HG02885 (cell line): Measurements from ENCODE around the gene MAST4.

Experiments used
- ATAC-seq: cut with Tn5 transposase; IDR thresholded peaks from one replicate; pipeline ENCODE4 v1.9.1; 2021; ENCODE audit warnings: mild to moderate bottlenecking; ENCODE audit not compliant: unreplicated experiment, poor library complexity

The MAST4 gene

DNA sequence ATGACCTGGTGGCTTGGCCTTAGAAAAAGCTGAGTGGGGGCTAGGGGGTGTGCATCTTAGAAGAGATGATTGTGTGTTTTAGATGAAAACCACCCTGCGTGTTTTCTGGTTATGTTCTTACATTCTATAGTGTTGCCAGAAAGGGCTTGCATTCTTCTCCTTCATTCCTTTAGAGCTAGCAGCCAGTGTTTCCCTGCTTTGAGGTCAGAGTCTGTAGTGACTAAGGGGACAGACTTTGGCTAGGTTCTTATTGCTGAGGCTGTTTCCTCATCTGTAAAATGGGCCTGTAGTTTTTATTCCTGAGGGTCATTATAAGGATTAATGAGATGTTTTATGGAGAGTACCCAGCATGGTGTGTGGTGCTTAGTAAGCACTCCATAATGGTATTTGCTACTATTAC, 6.4 kb downstream of the MAST4 start:
- no peak for ATAC-seq

DNA sequence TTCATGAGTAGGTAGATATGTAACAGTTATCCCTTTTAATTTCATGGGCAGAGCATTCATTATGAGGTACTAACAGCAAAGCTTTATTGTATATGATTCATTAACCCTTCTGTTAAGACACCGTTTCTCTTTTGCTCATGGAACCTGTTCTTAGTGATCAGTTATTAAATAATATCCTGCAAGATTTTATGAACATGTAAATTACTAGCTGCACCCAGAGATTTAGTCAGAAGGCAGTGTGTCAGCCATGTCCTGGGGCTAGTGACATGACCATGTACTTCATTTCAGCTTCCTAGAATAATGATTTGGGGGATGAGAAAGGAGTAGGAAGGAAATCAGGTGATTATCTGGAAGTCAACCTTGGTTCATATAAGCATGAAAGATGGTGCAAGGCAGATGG, 7.0 kb downstream of the MAST4 start:
- no peak for ATAC-seq

DNA sequence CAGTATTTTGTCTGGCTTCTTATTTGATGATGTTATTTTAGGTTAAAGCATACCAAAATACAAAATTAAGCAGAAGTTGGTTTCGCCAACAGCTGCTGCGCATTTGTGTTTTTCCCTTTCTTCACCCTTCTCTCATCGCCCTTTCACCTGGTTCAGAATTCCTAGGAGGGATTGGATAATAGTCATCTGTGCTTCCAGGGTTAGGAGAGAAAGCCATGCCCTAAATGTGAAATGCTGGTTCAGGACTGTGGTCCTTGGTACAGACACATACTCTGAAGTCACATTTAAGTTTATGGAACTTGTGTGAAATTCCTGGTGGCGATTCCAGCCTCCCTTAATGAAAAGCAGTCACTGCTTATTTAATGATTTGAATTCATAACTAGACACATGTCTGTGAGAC, 7.7 kb downstream of the MAST4 start:
- no peak for ATAC-seq

DNA sequence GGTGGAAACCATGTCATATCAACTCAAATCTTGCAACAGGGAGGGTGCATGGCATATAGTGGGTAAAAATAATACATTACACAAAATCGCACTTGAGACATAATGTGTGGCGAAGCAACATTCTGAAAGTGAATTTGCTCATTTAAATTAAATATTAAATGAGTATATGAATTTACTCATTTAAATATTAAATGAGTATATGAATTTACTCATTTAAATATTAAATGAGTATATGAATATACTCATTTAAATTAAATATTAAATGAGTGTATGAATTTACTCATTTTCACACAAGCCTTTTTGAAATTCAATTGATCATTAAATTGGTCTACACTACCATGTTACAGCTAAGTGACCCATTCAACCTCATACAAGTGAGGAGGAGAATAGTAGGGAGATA, 10.5 kb downstream of the MAST4 start:
- no peak for ATAC-seq

DNA sequence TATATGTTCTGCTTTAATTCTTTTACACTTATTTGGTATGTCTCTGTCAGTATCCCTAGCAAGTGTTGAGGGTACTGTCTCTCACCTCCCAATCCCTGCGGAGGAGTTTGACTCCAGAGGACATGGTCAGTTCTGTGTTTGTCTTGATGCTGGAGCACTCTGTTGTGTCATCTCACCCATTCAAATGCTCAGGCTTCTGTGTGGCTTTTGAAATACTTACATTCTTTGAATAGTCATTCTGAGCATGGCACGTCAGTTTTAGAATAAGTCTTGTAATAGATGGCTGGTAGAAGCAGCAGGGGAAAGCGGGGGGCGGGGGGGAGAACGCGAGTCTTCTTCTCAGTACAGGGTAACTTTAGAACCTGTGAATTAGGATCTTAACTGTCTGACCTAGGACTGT, 12.3 kb downstream of the MAST4 start:
- no peak for ATAC-seq

DNA sequence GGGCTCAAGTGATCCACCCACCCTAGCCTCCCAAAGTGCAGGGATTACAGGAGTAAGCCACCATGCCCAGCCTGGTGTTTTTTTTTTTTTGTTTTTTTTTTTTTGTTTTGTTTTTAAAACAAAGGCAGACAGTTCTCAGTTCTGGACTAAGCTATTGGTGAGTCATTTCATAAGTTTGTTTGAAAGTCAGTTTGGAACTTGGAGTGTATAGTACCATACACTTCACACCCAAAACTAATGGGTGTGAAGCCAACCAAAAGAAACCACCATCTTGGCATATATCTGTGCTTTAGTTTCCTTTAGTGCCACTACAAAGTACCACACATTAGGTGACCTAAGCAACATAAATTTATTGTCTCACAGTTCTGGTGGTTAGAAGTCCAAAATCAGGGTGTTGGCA, 13.4 kb downstream of the MAST4 start:
- no peak for ATAC-seq

DNA sequence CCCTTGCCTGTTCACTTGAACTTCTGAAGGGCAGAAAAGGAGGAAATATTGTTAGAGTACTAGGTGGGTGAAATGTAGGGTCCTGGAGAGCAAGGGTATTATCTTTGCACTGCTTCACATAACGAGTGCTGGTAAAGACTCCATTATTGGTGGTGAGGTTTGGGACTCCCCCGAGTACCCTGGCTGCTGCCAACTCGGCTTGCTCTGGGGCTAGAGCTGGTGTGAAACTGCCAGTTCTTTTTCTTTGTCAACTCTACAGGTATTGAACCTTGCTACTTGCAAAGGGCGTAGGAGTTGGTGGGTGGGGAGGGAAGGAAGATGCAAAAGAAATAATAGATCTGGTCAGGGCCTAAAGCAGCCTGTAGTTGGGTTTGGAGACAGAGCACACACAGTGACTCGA, 16.0 kb downstream of the MAST4 start:
- ATAC-seq, result peak; percentile 61

DNA sequence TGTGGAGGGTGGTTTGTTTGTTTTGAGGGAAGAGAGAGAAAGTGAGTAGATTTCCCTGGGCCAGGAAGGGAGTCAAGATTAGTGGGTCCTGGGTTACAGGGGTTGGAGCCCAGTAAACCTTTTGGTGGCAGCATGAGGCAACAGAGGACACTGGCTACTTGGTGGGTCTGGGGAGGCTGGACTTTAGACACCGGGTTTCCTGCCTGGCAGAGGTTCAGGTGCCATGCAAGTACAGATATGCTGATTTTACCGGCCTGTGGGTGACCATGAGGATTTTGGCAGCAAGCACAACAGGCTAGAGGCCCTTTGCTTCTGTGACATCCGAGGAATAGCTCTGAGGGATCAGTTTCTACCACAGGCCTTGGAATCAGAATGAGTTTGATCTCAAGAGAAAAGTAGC, 18.9 kb downstream of the MAST4 start:
- no peak for ATAC-seq

DNA sequence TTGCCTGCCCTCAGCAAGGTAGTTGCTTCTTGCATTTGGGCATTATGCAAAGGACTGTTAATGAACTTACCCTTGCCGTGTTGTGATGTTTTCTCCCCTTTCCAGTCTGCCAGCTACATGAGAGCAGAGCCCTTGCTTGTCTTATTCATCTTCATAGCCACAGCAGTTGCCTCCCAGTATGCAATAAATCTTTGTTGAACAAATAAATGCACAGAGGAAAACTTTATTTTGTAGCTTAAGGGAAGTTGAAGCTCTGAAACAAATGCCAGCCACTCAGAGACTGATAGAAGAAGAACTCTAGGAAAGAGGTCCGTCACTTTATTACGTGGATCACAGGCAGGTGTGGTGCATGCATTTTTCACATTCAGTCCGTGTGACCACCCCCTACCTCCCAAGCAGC, 19.7 kb downstream of the MAST4 start:
- no peak for ATAC-seq

DNA sequence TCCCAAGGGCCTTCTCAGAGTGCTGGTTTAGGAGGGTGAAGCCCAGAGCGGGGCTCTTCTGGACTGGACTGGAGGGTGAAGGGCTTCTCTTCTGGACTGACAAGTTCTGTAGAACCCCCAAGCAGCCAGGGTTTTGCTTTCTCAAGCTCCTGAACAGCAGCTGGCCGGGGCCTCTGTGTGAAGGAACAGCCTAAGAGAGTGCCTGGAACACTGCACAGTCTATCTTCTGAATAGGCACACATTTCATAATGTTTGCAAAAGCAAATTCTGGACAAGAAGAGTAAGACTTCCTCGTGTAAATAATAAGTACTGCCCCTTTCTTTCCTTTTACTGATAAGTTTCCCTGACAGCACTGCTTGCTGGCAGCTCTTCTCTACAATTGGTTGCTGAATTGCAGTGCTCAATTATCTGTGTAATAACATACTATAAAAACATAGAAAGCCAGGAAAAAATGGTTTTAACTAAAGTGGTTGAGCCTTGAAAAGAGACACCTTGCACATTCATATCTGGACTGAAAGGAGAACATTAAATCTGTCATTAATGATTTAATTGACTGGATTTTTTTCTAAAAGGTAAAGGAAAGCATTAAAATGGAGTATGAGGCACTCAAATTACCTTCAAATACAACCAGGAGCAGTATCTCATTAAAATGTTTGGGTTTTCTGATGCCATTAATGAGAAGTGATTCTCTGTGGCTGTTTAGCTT, 20.5 kb downstream of the MAST4 start:
- no peak for ATAC-seq

DNA sequence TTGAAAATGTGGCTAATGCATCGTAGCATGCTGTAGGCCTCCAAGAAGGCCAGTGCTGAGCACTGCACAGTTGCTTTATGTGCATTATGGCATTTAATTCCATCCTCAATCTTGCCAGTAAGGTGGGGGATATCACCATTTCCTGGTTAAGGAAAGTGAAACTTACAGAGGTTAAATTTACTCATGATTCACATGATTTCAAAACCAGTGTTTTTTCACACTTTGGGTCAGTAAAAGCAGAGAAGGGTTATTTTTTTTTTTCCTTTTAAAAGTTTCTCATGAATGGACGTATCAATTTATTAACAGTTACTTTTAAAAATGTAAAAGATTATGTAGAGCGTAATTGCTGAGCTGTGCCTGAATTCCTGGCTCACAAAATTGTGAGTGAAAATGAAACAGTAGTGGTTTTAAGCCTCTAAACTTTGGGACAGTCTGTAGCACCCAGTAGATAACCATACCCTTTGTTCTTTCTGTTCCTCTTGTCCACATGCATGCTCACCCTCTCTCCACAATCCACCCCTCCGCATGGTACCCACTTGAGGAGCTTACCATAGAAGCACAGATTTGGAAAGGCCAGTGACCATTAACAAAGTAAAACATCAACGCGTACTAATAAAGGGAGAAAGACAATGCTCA, 21.2 kb downstream of the MAST4 start:
- ATAC-seq, result peak; percentile 67

DNA sequence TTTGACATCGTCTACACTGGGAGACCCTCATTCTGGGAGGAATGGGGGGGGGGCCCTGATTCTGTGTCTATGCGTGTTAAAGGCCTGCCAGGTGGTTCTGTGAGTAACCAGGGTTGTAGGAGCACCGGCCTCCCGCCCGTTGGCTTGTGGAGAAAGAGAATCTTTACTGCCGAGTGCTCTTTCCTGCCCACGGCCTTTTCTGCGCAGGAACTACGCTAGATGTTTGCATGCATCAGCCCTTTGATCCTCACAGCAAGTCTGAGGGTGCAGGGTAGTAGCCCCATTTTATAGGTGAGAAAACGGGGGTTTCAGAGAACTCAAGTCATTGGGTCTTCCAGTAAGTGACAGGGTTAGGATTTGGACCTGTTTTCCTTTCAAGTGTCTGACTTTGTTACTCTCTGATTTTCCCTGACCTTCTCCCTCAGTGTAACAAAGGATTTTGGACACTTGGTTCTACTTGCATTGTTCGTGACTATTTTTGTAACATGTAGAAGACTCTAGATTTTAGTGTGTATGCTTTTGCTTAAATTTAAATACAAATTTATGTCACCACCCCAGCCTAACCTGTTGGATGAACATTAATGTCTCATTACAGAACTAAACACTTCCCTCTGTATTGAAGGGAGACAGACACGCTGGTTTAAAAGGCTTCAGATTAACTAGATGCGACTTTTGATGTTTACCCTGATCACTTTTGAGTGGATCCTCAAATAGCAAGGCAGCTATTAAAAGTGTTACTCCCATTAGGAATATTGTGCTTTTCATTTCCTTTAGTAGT, 22.0 kb downstream of the MAST4 start:
- ATAC-seq, result peak; percentile 73

DNA sequence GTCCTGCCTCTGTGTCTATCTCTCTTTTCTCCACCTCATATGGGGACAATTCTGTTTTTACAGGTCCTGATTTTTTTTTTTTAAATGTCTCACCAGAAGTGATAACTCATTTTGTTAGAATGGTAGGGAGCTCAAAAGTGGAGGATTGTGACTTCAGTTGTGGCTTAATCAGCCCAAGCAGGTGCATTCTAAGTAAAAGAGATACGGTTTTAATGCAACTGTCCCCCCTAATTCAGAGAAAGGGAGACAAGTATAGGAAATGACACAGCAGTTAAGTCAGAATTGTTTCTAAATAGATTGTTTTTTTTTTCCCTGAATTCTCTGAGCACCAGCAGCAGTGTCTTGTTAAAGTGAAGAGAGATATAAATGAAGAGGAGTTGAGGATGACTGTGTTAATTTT, 24.5 kb downstream of the MAST4 start:
- no peak for ATAC-seq

DNA sequence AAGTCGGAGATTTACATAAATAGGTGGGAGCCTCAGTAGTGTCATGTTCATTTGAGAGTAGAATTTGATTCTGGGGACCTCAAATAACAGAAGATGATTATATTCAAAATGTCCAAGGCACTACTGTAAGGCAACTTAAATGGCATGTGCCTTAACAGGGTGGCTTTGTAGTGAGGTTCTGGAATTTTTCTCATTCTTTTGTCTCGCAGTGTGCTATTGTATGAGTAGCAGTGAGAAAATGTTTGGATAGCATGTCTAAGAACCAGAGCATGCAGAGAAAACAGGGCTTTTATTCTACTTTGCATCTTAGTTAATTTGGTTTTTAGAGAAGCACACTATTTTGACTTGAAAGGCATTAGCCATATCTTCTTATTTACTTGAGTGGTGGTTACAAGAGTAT, 25.0 kb downstream of the MAST4 start:
- ATAC-seq, result no peak

DNA sequence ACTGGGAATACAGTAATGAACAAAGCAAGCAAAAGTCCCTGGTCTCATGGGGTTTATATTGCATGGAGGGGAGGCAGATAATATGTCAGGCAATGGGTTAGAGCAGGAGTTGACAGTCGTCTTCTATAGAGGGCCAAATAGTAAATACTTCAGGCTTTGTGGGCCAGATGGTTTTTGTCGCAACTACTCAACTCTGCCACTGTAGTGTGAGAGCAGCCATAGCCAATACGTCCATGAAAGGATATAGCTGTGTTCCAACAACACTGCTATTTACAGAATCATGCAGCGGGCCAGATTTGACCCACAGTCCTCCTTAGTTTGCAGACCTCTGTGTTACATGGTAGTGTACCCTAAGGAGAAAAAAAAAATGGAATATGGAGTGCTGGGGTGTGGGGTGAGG, 25.5 kb downstream of the MAST4 start:
- ATAC-seq, result no peak

DNA sequence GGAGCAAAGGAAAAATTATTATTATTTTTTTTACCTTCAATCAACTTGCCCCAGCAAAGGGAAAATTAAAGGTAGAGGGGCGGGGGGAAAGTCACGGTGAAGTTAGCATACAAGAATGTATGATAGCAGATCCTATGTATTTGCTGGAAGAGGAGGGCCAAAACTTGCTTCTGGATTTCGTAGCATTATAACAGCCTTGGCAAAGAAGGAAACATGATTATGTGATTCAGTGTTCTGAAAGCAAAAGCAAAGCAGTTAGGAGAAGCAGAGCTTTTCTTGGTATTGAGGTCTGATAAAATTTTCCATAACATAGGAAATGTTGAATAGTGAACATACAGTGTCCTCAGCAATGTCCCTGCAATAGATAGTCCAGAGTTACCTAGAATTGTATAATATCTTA, 32.4 kb downstream of the MAST4 start:
- ATAC-seq, result no peak

DNA sequence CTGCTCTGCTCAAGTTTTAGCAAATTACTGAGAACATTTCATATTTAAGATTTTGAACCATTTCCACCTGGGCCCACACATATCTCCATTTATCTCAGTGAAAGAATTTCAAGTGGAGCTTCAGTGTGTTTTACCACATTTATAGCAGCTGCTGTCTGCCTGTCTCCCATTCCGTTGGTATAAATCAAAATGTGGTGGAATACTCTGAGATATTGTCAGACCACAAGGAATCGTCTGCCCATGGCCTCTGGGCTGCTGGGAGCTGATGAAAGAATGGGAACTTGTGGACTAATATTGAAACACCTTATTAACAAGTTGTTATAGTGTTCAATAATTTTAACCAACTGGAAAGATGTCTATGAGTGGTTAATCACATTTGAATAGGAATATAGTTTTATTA, 33.3 kb downstream of the MAST4 start:
- no peak for ATAC-seq

DNA sequence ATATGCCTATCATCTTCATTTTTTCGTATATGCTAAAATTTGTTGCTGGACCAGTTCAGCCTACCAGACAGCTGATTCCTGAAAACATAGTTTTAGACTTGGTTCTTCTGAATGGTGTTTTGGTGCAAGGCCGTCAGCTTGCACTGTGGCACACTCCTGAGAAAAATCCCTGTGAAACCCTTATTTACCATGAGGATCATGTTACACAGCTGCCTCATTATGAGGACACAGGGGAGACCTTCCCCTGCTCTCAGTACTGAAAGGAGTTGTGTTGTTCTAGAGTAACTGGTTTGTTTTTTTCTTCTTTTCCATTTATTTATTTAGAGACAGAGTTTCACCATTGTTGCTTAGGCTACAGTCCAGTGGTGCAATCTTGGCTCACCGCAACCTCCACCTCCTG, 37.6 kb downstream of the MAST4 start:
- ATAC-seq, result no peak

DNA sequence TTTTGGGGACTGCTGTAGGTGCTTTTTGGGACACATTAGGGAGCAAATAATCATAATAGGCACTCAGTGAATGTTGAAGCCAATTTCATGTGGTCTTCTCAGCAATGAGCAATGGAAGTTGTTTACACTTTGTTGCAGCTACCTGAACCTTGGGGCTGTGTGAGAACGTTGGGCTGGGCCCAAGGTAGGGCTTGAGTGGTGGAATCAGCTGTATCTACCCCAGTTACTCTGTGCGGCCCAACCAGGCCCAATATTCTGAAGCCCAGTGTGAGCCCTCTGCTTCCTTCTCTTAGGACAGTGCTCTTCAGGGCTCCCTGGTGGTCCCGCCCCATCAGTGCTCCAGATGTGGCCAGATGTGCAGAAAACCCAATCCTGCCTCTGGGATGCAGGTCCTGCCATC, 38.4 kb downstream of the MAST4 start:
- no peak for ATAC-seq

DNA sequence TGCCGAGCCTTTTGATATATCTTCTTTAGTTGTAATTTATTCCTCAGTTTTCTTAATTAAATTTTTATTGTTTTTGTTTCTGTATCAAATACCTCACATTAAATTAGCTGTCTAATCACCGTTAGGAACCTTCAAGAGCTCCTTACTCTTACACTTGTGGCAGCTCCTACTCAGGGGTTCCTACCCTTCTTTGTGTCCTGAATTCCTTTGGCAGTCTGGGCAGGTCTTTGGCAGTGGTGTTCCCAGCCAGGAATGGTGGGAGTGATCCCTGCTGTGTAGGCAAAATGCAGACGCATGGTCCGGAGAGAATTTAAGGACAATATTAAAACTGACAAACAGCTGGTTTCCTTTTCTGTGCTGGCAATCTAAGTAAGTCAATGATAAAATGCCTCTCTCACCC, 41.8 kb downstream of the MAST4 start:
- ATAC-seq, result no peak

DNA sequence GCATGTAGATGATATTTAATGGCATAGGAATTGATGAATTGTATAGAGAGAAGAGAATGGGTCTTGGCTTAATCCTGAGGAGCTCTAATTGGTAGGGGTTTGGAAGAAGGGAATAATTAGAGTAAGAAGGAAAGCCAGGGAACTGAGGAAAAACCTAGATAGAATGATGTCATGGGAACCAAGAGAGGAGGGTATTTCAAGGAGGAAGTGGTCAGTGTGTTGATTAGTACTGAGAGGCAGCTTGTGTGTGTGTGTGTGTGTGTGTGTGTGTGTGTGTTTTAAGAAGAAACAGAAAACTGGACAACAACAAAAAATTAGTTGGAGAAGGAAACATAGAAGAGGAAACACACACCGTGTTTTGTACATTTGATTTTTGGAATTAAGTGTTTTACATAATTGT, 42.8 kb downstream of the MAST4 start:
- ATAC-seq, result no peak

DNA sequence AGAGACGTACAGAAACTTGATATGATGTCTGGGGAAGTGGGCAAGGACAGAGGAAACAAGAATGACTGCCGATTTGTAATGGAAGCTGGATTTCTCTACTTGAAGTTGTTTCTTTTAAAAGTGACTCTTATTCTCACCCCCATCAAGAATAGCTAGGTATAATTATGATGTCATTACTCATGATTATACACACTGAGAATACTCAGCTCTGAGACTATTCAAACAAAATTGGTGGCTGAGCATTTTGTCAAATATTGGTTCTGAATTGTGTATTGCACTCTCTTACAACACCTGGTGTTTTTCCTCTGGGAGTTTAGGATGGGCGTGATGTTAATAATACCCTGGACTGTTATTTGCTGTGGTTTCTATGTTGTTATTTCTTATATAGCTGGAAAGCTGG, 46.3 kb downstream of the MAST4 start:
- ATAC-seq, result no peak
